ENCODE measurements around the gene DAZAP2.

DAZAP2 gene

DNA sequence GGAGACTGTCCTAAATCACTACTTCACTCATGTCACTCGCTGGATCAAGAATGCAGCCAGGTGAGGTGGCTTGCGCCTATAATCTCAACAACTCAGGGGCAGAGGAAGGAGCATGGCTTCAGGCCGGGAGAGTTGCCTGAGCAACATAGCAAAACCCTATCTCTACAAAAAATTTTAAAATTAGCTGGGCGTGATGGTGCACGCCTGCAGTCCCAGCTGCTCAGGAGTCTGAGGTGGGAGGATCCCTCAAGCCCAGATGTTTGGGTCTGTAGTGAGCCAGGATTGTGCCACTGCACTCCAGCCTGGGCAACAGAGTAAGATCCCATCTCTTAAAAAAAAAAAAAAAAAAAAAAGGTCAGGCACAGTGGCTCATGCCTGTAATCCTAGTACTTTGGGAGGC, 25.7 kb downstream of the DAZAP2 start:
- ATAC-seq, result no peak
- TF ChIP-seq ZNF8 (CRISPR knock-in tag; IDR thresholded peaks at IDR 0.05), result no peak

DNA sequence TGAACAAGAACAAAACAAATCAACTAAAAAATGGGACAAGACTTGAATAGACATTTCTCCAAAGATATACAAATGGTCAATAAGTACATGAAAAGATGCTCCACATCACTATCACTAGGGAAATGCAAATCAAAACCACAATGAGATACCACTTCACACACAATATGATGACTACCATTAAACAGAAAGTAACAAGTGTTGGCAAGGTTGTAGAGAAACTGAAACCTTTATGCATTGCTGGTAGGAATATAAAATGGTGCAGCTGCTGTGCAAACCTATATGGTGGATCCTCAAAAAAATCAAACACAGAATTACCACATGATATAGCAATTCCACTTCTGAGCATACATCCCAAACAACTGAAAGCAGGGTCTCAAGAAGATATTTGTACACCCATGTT, 26.4 kb downstream of the DAZAP2 start:
- no peak for ATAC-seq
- TF ChIP-seq ZNF565 (CRISPR knock-in tag; conservative IDR thresholded peaks at IDR 0.05; ENCODE audit: low read depth), result no peak
- TF ChIP-seq GLIS3 (CRISPR knock-in tag; IDR thresholded peaks at IDR 0.05), result no peak
- TF ChIP-seq, protein P1, sequence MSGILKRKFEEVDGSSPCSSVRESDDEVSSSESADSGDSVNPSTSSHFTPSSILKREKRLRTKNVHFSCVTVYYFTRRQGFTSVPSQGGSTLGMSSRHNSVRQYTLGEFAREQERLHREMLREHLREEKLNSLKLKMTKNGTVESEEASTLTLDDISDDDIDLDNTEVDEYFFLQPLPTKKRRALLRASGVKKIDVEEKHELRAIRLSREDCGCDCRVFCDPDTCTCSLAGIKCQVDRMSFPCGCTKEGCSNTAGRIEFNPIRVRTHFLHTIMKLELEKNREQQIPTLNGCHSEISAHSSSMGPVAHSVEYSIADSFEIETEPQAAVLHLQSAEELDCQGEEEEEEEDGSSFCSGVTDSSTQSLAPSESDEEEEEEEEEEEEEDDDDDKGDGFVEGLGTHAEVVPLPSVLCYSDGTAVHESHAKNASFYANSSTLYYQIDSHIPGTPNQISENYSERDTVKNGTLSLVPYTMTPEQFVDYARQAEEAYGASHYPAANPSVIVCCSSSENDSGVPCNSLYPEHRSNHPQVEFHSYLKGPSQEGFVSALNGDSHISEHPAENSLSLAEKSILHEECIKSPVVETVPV (CRISPR knock-in tag; IDR thresholded peaks at IDR 0.05), result no peak
- TF ChIP-seq ZFP30 (CRISPR knock-in tag; IDR thresholded peaks at IDR 0.05), result no peak
- TF ChIP-seq ZC3H10 (CRISPR knock-in tag; IDR thresholded peaks at IDR 0.05), result no peak
- no peak for TF ChIP-seq ESRRG (CRISPR knock-in tag; IDR thresholded peaks at IDR 0.05)

DNA sequence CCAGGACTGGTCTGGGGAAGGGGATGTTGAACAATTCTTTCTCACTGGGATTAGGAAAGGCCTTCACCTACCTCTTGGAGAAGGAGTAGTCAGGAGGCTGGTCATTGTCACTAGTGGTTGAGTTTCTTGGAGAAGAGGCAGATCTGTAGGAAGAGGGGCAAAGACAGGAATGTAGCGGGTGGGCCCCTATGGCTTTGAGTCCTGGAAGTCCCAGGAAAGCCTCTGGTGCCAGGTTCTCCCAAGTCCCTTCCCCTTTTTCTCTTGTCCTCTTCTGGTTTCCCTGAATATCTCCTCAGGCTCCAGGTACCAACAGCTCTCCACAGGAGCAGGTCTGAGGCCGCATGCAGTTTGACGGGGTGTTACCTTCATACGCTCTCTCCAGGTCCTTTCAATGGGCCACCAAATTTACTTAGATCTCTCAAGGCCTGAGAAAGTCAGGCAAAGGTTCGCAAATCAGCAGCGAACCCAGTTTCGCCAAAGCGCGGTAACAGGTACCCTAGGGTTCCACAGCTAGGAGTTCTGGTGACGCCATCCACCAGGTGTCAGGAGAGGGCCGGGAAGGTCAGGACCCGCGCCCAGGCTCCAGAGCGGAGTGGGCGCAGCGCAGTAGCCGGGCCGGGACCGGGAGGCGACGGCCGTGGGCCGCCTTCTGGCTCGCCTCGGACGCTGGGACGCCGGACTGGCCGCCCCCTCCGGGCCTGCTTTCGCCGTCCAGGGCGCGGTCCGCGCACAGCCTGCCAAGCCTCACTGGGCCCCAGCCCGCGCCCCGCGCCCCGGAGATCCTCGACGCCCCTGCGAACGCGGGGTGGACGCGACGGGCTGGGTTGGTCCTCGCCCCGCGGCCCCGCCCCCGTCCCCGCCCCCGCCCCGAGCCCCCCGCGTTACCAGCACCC, 30.8 kb downstream of the DAZAP2 start:
- ATAC-seq, result peak; percentile 62
- TF ChIP-seq RARB (CRISPR knock-in tag; IDR thresholded peaks at IDR 0.05) (no peak), TCF4 (CRISPR knock-in tag; IDR thresholded peaks at IDR 0.05; ENCODE audit: borderline replicate concordance) (no peak), ZNF8 (CRISPR knock-in tag; IDR thresholded peaks at IDR 0.05) (no peak)
- TF ChIP-seq, protein P2, sequence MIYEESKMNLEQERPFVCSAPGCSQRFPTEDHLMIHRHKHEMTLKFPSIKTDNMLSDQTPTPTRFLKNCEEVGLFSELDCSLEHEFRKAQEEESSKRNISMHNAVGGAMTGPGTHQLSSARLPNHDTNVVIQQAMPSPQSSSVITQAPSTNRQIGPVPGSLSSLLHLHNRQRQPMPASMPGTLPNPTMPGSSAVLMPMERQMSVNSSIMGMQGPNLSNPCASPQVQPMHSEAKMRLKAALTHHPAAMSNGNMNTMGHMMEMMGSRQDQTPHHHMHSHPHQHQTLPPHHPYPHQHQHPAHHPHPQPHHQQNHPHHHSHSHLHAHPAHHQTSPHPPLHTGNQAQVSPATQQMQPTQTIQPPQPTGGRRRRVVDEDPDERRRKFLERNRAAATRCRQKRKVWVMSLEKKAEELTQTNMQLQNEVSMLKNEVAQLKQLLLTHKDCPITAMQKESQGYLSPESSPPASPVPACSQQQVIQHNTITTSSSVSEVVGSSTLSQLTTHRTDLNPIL (CRISPR knock-in tag; IDR thresholded peaks at IDR 0.05; ENCODE audit: low read depth), result no peak
- TF ChIP-seq, protein P3, sequence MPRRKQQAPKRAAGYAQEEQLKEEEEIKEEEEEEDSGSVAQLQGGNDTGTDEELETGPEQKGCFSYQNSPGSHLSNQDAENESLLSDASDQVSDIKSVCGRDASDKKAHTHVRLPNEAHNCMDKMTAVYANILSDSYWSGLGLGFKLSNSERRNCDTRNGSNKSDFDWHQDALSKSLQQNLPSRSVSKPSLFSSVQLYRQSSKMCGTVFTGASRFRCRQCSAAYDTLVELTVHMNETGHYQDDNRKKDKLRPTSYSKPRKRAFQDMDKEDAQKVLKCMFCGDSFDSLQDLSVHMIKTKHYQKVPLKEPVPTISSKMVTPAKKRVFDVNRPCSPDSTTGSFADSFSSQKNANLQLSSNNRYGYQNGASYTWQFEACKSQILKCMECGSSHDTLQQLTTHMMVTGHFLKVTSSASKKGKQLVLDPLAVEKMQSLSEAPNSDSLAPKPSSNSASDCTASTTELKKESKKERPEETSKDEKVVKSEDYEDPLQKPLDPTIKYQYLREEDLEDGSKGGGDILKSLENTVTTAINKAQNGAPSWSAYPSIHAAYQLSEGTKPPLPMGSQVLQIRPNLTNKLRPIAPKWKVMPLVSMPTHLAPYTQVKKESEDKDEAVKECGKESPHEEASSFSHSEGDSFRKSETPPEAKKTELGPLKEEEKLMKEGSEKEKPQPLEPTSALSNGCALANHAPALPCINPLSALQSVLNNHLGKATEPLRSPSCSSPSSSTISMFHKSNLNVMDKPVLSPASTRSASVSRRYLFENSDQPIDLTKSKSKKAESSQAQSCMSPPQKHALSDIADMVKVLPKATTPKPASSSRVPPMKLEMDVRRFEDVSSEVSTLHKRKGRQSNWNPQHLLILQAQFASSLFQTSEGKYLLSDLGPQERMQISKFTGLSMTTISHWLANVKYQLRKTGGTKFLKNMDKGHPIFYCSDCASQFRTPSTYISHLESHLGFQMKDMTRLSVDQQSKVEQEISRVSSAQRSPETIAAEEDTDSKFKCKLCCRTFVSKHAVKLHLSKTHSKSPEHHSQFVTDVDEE (CRISPR knock-in tag; IDR thresholded peaks at IDR 0.05), result no peak

DNA sequence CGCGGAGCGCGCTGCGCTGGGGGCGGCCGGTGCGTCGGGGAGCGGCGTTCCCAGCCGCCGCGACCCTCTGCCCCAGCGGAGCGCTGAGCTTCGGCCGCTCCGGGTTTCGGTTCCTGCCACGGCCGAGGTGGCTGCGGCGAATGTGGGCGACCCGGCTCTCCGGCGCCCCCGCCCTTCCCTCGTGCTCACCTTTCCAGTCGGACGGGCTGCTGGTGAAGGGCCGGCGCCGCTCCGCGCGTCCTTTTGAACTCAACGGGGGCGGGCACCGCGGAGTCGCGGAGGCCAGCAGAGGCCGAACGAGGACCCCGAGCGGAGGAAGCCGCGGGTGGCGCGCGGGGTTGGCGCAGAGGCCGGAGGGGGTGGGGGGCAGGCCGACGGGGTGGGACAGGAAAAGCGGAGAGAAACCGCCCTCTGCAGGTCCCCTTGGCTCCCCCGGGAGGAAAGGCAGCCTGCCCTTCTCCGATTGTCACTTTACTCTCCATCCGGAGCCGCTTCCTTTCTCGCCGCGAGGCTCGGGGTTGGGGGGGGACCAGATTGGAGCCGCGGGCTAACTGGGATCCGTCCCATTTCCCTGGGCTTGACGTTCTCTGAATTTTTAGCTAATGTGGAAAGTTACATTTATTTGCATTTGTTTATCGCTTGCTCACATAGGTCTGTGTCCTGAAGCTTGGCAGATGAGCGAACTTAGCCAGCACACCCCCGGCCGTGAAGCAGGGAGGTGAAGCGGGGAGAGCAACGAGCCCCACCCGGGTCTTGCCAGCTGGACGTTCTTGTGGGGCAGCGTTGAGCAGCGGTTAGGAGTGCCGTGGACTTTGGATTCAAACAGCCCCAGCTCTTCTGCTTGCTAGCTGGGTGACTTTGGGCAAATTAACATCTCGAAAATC, 31.7 kb downstream of the DAZAP2 start, which contains the start of gene SMAGP:
Gene SMAGP, minus strand, starts transcription at position 349 of the 884 bp plus-strand sequence. CDS start 1,137 bp downstream, outside the sequence.
- TF ChIP-seq, protein P1 (CRISPR knock-in tag; IDR thresholded peaks at IDR 0.05), result no peak
- no peak for TF ChIP-seq ZNF70 (CRISPR knock-in tag; IDR thresholded peaks at IDR 0.05)
- ATAC-seq, result peak; percentile 68

DNA sequence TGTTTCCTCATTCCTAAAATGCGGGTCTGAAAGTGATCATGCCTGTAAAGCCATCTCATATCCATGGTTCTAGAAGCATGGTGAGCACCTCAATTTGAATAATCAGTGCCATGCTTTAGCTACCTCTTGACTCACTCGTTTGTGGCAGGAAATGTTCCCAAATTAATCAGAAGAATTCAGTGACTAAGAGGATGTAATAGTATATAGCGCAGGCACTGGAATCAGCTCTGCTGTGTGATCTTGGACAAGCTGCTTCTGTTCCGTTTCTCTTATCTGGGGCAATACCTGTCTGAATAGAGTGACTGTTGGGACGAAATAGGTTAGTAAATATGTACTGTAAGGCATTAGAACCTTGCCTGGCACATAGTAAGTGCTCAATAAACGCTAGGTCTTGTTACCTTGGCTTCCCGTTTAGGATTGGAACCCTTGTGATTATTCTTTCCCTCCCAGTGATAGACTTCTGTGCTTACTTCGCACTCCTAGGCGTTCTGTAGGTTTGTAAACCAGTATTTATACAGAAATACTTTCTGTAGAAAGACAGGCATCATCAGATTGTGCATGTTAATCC, 32.4 kb downstream of the DAZAP2 start:
- ATAC-seq, result peak; percentile 84
- TF ChIP-seq, protein P3 (CRISPR knock-in tag; IDR thresholded peaks at IDR 0.05), result no peak
- TF ChIP-seq ZNF70 (CRISPR knock-in tag; IDR thresholded peaks at IDR 0.05) (no peak), SNAI2 (CRISPR knock-in tag; IDR thresholded peaks at IDR 0.05) (no peak)
- TF ChIP-seq, protein P2 (CRISPR knock-in tag; IDR thresholded peaks at IDR 0.05; ENCODE audit: low read depth), result no peak
- TF ChIP-seq, protein P4, sequence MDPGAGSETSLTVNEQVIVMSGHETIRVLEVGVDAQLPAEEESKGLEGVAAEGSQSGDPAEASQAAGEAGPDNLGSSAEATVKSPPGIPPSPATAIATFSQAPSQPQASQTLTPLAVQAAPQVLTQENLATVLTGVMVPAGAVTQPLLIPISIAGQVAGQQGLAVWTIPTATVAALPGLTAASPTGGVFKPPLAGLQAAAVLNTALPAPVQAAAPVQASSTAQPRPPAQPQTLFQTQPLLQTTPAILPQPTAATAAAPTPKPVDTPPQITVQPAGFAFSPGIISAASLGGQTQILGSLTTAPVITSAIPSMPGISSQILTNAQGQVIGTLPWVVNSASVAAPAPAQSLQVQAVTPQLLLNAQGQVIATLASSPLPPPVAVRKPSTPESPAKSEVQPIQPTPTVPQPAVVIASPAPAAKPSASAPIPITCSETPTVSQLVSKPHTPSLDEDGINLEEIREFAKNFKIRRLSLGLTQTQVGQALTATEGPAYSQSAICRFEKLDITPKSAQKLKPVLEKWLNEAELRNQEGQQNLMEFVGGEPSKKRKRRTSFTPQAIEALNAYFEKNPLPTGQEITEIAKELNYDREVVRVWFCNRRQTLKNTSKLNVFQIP (CRISPR knock-in tag; IDR thresholded peaks at IDR 0.05; ENCODE audit: borderline replicate concordance, low read depth), result no peak
